Karpas-422 (cell line): ENCODE measurements around the gene OR2Y1. TPM values are rescaled to one million over a fixed set of nuclear protein-coding genes. Genes with fewer than 3 reads are reported as not detected.

Source experiments
- DNase-seq: peaks from one replicate; pipeline ENCODE4 v3.0.0-alpha.2; 2015
- H2AFZ ChIP-seq: fragments of 200-600 bp; sonication (generic); 2 replicates; pipeline ENCODE4 v1.6.1; 2014; ENCODE audit warnings: antibody characterized with exemption, low read length, mixed read lengths
- H3K27ac ChIP-seq: fragments of 200-600 bp; sonication (generic); 2 replicates; pipeline ENCODE4 v1.5.1; 2014; ENCODE audit warnings: mild to moderate bottlenecking, low read length, moderate library complexity
- H3K27me3 ChIP-seq: fragments of 200-600 bp; sonication (generic); 2 replicates; pipeline ENCODE4 v1.6.1; 2014; ENCODE audit warnings: low read length, mixed read lengths
- H3K36me3 ChIP-seq: fragments of 200-600 bp; sonication (generic); 2 replicates; pipeline ENCODE4 v1.6.1; 2014; ENCODE audit warnings: low read length, mixed read lengths; ENCODE audit not compliant: insufficient read depth
- H3K4me1 ChIP-seq: fragments of 200-600 bp; sonication (generic); 2 replicates; pipeline ENCODE4 v1.6.1; 2014; ENCODE audit warnings: mild to moderate bottlenecking, low read length, mixed read lengths
- H3K4me2 ChIP-seq: fragments of 200-600 bp; sonication (generic); 2 replicates; pipeline ENCODE4 v1.6.1; 2014; ENCODE audit warnings: low read length, low read depth, mild to moderate bottlenecking; ENCODE audit not compliant: poor library complexity, severe bottlenecking
- H3K4me3 ChIP-seq: fragments of 200-600 bp; sonication (generic); 2 replicates; pipeline ENCODE4 v1.5.1; 2014; ENCODE audit warnings: mild to moderate bottlenecking, antibody characterized with exemption, low read length, mixed read lengths
- H3K79me2 ChIP-seq: fragments of 200-600 bp; sonication (generic); 2 replicates; pipeline ENCODE4 v1.6.1; 2014; ENCODE audit warnings: mild to moderate bottlenecking, low read length, mixed read lengths
- H3K9ac ChIP-seq: fragments of 200-600 bp; sonication (generic); 2 replicates; pipeline ENCODE4 v1.6.0; 2014; ENCODE audit warnings: low read length
- H3K9me2 ChIP-seq: fragments of 200-600 bp; sonication (generic), shearing (Covaris generic); replicated peaks from 2 replicates; pipeline ENCODE4 v1.6.0; 2014; ENCODE audit warnings: mild to moderate bottlenecking, low read length, moderate library complexity; ENCODE audit not compliant: insufficient read depth
- H3K9me3 ChIP-seq: fragments of 300-700, 200-600 bp; sonication (generic); 2 replicates; pipeline ENCODE4 v1.6.1; 2014; ENCODE audit warnings: low read length, mixed read lengths
- H4K20me1 ChIP-seq: fragments of 200-600 bp; sonication (generic); 2 replicates; pipeline ENCODE4 v1.6.1; 2014; ENCODE audit warnings: mild to moderate bottlenecking, antibody characterized with exemption, low read length, low read depth; ENCODE audit not compliant: insufficient read depth
- small RNA-seq: library from RNA; depleted of rRNA; stranded (forward); fragments of <200 nt; gene quantifications from one replicate; pipeline ENCODE3, GENCODE V24; 2014
- total RNA-seq: library from RNA; depleted of rRNA; stranded (reverse); fragments of >200 nt; shearing (Covaris generic); gene quantifications from 2 replicates; pipeline ENCODE4 v1.2.3, GENCODE V29; 2014; ENCODE audit warnings: low replicate concordance; rRNA removed

Gene OR2Y1
- total RNA-seq, 1 experiment from 2014 or later: not detected

DNA sequence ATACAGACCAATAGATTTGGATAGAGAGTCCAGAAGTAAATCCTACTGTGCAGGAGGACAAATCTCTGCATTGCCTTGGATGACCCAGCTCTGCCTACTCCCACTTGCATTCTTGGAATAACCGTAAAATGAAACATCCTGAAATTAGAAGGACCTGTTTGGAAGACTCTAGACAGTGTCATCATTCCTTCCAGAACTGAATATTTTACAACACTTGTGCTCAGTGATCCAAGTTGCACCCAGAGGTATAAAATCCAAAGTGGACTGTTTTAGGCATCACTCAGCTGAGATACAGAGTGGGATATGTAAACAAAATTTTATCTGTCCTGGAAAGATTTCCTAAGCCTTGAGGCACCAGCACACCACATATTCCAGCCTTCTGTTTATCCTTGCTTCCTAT lies 43.7 kb downstream of the OR2Y1 start:
- H3K27me3 ChIP-seq: no peaks in the 10 kb centered on the region
- H3K4me1 ChIP-seq: no peaks in the 10 kb centered on the region
- H3K36me3 ChIP-seq: no peaks in the 10 kb centered on the region
- H3K4me2 ChIP-seq: no peak overlapping the region
- H3K79me2 ChIP-seq: no peaks in the 10 kb centered on the region
- no peaks in the 10 kb centered on the region for H3K9me3 ChIP-seq
- no peak overlapping the region for H2AFZ ChIP-seq
- H3K9me2 ChIP-seq: no peaks in the 10 kb centered on the region
- no peak for DNase-seq
- no peak overlapping the region for H3K4me3 ChIP-seq
- no peak overlapping the region for H3K27ac ChIP-seq
- no peaks in the 10 kb centered on the region for H4K20me1 ChIP-seq
- no peak overlapping the region for H3K9ac ChIP-seq

DNA sequence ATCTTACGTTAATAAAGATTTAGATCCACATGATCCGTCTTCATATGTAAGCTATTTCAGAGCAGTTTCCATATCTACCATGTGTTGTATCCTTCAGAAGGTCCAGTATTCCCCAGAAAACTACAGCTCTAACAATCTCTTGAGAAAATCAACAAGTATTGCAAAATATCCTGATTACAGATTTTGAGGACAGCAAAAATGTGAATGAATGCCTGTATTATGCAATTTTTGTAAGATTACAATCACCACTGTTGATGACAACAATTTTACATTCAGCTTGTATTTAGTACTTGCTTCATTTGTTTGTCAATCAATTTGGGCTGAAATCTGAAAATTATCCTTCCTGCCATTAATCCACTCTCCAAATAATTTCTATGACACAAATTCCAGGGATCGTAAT lies 47.4 kb downstream of the OR2Y1 start:
- Histone ChIP-seq H3K9ac (no peak overlapping the region), H2AFZ (no peak overlapping the region), H3K4me2 (no peak overlapping the region), H3K4me1 (no peaks in the 10 kb centered on the region), H4K20me1 (no peaks in the 10 kb centered on the region), H3K36me3 (no peaks in the 10 kb centered on the region), H3K4me3 (no peak overlapping the region), H3K27me3 (no peaks in the 10 kb centered on the region), H3K79me2 (no peaks in the 10 kb centered on the region), H3K9me3 (no peaks in the 10 kb centered on the region), H3K9me2 (no peaks in the 10 kb centered on the region), H3K27ac (no peak overlapping the region)
- DNase-seq: no peak

DNA sequence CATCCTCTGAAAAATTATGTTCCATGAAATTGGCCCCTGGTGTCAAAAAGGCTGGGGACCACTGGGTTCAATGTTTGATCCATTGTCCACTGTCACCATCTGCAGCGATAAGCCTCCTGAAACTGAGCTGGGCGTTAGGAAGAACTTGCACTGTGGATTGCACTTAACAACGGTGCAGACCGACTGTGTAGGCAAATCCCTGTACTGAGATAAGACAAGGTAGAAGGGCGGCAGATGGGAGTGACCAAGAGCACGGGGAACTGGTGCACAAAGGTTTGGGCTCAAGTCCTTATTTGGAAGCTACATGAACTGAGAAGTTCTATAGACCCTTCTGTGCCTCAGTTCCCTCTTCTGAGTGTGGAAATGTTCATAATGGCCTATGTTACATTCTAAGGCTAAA lies 48.8 kb downstream of the OR2Y1 start:
- Histone ChIP-seq H3K9ac (no peak overlapping the region), H3K27me3 (no peaks in the 10 kb centered on the region), H3K9me3 (no peaks in the 10 kb centered on the region), H3K27ac (no peak overlapping the region), H3K4me2 (no peak overlapping the region), H4K20me1 (no peaks in the 10 kb centered on the region), H3K9me2 (no peaks in the 10 kb centered on the region), H3K36me3 (no peaks in the 10 kb centered on the region), H2AFZ (no peak overlapping the region), H3K4me3 (no peak overlapping the region), H3K4me1 (no peaks in the 10 kb centered on the region), H3K79me2 (no peaks in the 10 kb centered on the region)
- no peak for DNase-seq

DNA sequence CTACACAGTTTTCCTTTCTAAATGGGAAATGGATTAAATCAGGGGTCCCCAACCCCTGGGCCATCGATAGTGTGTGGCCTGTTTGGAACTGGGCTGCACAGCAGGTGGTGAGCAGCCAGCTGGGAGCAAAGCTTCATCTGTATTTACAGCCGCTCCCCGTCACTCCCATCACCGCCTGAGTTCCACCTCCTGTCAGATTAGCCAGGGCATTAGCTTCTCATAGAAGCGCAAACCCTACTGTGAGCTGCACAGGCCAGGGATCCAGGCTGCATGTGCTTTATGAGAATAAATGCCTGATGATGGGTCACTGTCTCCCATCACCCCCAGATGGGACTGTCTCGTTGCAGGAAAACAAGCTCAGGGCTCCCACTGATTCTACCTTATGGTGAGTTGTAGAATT lies 49.3 kb downstream of the OR2Y1 start:
- H3K9me2 ChIP-seq: no peaks in the 10 kb centered on the region
- no peak overlapping the region for H3K4me3 ChIP-seq
- no peak overlapping the region for H3K27ac ChIP-seq
- no peaks in the 10 kb centered on the region for H3K9me3 ChIP-seq
- DNase-seq: no peak
- H3K9ac ChIP-seq: no peak overlapping the region
- no peaks in the 10 kb centered on the region for H3K36me3 ChIP-seq
- no peaks in the 10 kb centered on the region for H4K20me1 ChIP-seq
- H3K27me3 ChIP-seq: no peaks in the 10 kb centered on the region
- no peaks in the 10 kb centered on the region for H3K4me1 ChIP-seq
- no peak overlapping the region for H2AFZ ChIP-seq
- H3K79me2 ChIP-seq: no peaks in the 10 kb centered on the region
- no peak overlapping the region for H3K4me2 ChIP-seq

DNA sequence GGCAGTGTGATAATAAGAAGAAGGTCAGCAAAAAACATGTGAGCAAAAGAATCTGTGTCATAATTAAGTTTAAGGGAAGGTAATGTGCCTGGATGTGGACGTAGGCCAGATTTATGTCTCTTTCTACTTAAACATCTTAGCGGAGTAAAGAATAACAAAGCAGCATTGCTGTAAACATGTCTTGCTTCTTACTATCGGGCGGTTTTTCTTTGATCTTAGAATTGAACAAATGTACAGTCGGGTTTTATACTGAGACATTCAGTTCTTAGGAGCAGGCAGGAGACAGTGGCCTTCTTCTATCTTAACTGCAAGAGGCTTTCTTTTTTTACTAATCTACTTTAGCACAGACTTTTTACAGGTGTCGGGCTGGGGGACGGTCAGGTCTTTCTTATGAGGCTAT lies 50.1 kb downstream of the OR2Y1 start:
- H3K27me3 ChIP-seq: no peaks in the 10 kb centered on the region
- no peak overlapping the region for H2AFZ ChIP-seq
- H3K4me1 ChIP-seq: no peaks in the 10 kb centered on the region
- no peak for DNase-seq
- no peak overlapping the region for H3K4me3 ChIP-seq
- no peaks in the 10 kb centered on the region for H3K9me3 ChIP-seq
- no peaks in the 10 kb centered on the region for H4K20me1 ChIP-seq
- no peaks in the 10 kb centered on the region for H3K79me2 ChIP-seq
- H3K4me2 ChIP-seq: no peak overlapping the region
- no peak overlapping the region for H3K9ac ChIP-seq
- no peak overlapping the region for H3K27ac ChIP-seq
- H3K36me3 ChIP-seq: no peaks in the 10 kb centered on the region
- H3K9me2 ChIP-seq: no peaks in the 10 kb centered on the region

Small RNA genes lying within 50 kb of the gene (small RNA-seq; reads per million reads assigned to genes)
- 0.20 reads per million for gene RNU1-17P

Other genes starting within 250 kb of the OR2Y1 start
- 10.4 and 20.1 TPM in 2 replicates for gene CNOT6, start 245.7 kb downstream of the OR2Y1 start, total RNA-seq
- gene SCGB3A1, start 148.6 kb downstream of the OR2Y1 start, total RNA-seq: not detected in 2 replicates
- gene FLT4, start 90.5 kb downstream of the OR2Y1 start, total RNA-seq: not detected in 2 replicates
- 28.6 and 42.8 TPM in 2 replicates for gene MGAT1, start 62.7 kb upstream of the OR2Y1 start, total RNA-seq
- gene ZFP62, start 121.2 kb upstream of the OR2Y1 start, total RNA-seq: 52.5 and 53.2 TPM in 2 replicates
- not detected in 2 replicates for gene BTNL8, start 159.1 kb upstream of the OR2Y1 start, total RNA-seq
- not detected in 2 replicates for gene BTNL3, start 248.8 kb upstream of the OR2Y1 start, total RNA-seq